Heart left ventricle (tissue), 13 donors: ENCODE results near the gene FOXQ1.

ENCODE experiments used
- CTCF ChIP-seq, 12 donors: fragments of 200-600 bp; sonication (generic) in 4 of 12; IDR thresholded peaks; one replicate each; pipeline versions ENCODE4 v1.5.0 to v1.8.0; 2018 to 2022; ENCODE audit warnings: antibody characterized with exemption in 12 of 12, mild to moderate bottlenecking in 5 of 12
- POLR2A ChIP-seq, 2 donors: fragments of 450-650 bp; IDR thresholded peaks; one replicate each; pipeline ENCODE4 v1.6.1; 2017; ENCODE audit warnings: antibody characterized with exemption in 2 of 2, mild to moderate bottlenecking in 2 of 2, moderate library complexity in 2 of 2
- donor health status: ischemic (EF 13 %, LVEDD 7.1; RV severe dilation, severe dysfunction).
- donor health status: DM: no; HTN: yes; CAD: no.
- donor health status: DM: no; HTN: no; CAD: no.
- donor health status: ischemic (EF 25% LVEDD 6.9; RV normal size, moderate dysfunction).
- donor health status: ischemic (EF 25% LVEDD 5.7; RV mildly dilated, moderate dysfunction).
- donor health status: ischemic (EF 35%, LVEDD 5.7; RV mildly dilated, moderate dysfunction).
- donor health status: nonischemic (EF 11% LVEDD 7.7; RV severe dilation, severe dysfunction).
- donor health status: DM: yes; HTN: yes; CAD: no.
- donor health status: PGD.
- donor health status: ischemic (EF 29% LVEDD 5.4; RV normal size, mild dysfunction).
- donor health status: nonischemic (EF 23%, LVEDD 6.1; RV moderate dilation, normal function).

GRCh38 chr6:1312203-1312472 is 240 bp downstream of the FOXQ1 start:
- TF ChIP-seq CTCF (IDR thresholded peaks at IDR 0.05), result no peak
- TF ChIP-seq POLR2A (IDR thresholded peaks at IDR 0.05), result no peak
